ENCODE measurements around the gene PLA2G2C.

The PLA2G2C gene

DNA sequence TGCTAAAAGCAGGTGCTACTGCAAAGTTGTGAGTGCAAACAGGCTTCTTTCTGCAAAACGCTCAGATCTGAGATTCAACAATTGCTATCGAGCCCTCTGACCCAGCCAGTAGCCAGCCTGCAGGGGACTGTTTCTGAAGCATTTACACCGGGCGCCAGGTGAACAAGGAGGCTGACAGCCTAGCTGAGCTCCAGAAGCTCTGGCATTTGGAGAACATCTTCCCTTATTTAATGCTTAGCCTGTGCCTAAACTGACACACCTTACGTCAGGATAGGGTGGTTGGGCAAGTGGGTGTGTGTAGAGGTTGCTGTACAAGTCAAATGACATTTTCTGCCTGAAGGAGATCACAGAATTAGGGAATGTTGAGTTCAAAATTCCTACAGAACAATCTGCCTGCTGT lies 15.8 kb upstream of the PLA2G2C start:
- DNase-seq = no peak

DNA sequence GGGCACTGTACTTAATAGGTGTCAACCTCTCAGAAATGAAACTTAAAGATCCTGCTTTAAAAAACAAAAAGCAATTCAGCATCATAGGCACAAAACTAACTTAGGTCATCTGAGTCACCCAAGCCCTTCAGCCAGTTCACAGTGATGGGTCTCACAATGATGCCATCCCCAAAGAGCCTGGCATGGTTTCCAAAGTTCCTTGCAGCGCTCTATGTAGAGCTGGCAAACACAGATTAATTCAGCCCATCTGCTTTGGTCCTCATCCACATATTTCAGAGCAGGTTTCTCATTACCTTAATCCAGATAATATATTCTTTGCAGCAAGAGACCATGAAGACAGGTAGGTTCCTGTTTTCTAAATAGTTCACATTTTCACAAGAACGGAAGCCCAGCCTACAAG lies 14.6 kb upstream of the PLA2G2C start:
- DNase-seq = no peak

DNA sequence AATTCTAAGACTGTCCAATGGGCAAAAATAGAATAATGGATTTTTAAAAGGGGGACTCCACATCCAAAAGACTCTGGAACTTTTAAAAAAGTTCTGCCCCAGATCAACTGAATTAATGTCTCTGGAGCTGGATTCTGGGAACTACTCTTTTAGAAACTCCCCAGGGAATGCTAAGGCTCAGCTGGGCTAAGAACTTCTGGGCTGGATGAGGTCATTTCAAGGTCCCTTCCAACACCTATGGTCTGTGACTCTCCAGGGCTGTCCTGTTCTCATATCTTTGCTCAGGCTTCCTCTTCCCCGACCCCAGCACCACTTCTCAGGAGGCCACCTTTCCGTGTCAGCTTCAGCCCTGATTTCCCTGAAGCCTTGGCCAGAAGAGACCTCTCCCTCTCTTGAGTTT lies 13.5 kb upstream of the PLA2G2C start:
- DNase-seq = no peak

DNA sequence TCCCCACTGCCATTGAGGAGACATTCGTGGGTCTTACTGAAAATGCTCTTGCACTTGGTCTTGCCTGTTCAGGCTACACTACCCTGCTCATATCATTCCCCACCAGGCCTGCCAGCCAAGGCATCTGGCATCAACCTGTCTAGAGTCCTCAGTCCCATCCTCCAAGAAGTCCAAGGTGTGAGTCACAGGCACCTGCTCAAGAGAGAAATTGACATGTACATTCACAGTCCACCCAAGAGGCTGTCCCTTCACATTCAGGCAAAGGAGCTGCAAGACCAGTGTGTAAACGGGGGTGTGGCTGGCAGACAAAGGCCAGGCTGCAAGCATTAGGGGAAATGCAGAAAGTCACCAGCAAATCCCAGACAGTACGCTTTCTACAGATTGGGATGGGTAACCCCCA lies 13.1 kb upstream of the PLA2G2C start:
- no peak for DNase-seq

DNA sequence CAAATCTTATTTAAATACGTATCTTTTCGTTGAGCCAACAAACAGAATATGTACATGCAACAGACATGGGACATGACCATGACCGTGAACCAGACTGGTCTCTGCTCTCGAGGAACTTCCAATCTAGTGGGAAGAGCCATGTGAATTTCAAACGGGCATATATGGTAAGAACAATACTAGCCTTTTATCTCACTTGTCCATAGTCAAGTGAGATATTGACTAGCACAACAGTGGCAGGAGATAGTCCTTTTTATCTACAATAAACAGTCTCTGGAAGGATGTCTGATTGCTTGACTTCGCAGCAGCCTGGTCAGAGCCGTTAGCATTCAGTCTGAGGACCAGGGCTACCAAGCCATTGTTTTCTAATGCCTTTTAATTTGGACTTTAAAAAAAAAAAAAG lies 12.6 kb upstream of the PLA2G2C start:
- DNase-seq = no peak

DNA sequence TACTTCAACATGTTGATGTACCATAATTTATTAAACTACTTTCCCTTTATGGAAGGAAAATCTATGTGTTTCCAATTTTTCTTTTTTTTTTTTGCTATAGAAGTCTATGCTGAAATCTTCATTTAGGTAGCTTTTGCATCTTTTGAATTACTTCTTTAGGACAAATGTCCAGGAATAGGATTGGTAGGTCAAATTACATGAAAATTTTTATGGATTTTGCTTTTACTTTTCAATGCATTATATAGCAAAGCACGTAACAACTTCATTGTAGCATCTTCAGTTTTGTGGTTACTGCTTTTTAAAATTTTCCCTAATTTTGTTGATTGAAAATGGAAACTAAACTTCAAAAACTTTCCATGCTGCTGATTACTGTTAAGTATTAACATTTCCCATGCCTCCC lies 12.0 kb upstream of the PLA2G2C start:
- DNase-seq = no peak

DNA sequence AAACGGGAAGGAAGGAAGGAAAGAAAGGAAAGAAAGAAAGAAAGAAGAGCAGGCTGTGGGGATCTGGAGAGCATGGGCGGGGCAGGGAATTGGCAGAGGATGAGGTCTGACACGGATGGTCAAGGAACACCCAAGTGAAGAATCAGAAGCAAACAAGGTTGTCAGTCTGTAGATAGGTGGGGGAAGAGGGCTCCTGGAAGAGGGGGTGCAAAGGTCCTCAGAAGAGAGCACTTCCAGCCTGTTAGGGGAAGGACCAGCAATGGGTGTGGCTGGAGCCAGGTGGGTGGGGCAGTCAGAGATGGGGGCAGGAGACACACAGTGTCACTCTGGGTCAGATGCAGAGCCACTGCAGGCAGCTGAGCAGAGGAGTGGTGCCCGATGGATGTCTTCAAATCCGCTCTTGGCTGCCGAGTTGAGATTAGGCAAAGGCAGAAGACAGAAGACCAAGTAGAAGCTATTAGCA lies 11.0 kb upstream of the PLA2G2C start:
- DNase-seq = no peak

DNA sequence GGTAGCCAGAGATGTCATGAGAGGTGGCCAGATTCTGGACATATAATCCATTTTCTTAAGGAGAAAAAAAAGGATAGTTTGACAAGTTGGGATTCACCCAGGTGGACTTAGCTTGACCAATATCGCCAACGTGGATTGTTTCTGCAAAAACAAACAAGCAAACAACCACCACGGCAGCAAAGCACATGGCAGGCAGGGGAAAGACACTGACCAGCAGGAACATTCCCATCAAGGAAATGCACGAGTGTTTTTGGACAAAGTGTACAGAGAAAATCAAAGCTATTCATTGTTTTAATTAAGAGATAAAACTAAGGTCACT lies 9.1 kb upstream of the PLA2G2C start:
- no peak for DNase-seq

DNA sequence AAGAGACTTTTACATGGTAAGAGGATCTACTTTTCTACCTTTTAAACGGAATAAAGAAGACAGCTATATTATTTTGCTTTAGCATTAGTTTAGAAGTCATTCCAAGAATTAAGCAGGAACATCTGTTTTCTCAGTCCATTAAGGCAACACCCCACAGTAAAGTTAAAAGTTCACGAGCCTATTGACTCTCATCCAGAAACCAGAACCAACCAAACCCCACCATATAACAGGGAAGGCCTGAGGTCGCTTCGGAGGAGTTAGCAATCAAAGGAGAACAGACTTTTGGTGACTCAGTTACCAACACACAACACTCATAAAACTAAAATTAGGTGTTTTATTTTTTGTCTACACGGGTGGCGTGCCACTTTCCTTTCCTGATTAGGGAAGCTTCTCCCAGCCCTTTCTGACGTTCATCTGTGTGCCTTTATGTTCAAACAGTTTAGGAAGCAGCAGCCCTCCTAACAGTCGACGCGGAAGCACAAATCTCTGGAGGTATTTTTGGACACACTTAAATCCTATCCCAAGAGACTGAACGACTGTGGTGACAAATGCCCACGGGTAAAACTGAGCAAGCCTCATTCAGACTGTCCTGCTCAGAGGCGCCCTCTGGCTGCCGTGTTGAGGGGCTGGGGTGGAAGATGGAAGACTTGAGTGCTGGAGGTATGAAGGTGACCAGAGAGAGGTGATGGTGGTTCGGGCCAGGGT lies 8.6 kb upstream of the PLA2G2C start:
- peak; percentile 63 to 69 for DNase-seq

DNA sequence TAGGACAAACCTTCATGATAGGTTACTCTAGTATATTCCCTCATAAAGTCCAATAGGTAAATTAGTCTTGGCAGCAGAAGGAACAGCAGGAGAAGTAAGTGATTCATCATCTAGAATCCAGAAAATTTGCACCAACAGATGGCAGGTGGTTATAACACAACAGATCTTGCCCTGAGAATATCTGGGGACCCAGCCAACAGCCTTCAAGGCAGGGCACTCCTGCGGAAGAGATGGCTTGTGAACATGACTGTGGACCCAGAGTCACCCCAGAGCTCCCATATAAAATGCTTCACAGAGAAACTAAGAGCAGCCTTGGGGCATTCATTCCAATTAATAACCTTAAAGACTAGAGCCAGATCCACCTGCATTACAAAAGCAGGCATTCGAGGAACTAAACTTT lies 7.9 kb upstream of the PLA2G2C start:
- DNase-seq = no peak

DNA sequence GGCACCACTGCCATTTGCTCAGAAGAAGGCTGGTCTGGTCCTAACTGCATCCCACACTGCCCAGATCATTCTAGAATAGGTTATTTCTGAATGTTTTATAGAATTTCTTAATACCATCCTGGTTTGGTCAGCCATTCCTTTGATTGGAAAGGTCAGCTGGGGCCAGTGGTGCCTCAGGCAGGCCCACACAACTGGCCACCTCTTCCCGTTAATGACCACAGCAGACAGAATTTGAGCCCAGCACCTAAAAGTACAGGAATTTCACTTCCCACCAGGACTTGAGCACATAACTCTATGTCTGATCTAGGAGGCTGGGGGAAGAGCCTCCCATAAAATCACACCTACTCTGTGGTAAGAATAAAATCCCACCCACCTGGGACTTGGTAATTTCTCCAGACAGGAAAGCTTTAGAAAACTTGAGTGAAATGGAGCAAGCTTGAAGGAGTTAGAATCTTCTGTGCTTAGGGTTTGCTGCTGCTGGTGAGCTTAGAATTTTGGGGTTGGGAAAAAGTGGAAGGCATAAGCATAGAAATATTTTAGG lies 6.6 kb upstream of the PLA2G2C start:
- no peak for DNase-seq

DNA sequence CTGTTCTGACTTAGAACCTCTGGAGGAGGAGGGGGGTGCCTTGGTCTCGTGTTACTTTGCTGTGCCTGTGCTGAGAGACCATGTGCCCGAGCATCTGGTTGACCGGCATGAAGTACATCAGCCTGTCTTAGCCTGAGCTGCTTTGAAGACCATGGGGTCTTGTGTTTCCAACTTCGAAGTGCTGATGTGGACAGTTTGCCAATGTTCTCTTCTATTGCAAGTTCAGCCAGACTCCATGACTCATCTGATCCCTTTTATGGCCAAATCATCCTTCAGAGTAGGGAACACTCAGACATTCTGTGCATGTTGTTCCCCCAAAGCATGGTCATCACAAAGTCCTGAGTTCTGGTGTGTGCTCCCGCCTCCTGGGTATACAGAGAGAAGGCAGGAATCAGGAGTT lies 6.0 kb upstream of the PLA2G2C start:
- no peak for DNase-seq

DNA sequence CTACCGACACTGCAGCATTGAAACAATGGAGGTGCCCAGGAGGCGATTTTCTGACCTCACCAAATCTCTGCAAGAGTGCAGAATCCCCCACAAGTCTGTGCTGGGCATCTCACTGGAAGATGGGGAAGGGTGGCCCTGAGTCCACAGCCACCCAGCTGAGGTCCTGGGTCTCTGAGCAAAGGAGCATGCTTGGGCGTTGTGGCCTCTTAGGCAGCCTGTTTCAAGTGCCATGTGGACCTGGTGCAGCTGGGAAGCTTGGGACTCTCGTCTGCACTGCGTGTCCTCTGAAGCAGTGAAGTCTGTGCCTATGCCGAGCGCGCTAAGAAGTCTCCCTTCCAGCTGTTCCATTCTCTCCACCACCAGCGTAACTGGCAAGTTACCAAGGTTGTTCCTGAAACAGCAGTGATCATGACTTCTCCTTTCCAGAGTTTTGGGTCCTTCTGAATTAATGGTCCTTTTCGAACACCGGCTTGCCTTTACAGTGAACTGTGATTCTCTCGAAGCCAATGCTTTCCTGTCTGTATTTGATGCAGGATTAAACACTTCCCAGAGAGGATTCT lies 5.0 kb upstream of the PLA2G2C start:
- no peak for DNase-seq

DNA sequence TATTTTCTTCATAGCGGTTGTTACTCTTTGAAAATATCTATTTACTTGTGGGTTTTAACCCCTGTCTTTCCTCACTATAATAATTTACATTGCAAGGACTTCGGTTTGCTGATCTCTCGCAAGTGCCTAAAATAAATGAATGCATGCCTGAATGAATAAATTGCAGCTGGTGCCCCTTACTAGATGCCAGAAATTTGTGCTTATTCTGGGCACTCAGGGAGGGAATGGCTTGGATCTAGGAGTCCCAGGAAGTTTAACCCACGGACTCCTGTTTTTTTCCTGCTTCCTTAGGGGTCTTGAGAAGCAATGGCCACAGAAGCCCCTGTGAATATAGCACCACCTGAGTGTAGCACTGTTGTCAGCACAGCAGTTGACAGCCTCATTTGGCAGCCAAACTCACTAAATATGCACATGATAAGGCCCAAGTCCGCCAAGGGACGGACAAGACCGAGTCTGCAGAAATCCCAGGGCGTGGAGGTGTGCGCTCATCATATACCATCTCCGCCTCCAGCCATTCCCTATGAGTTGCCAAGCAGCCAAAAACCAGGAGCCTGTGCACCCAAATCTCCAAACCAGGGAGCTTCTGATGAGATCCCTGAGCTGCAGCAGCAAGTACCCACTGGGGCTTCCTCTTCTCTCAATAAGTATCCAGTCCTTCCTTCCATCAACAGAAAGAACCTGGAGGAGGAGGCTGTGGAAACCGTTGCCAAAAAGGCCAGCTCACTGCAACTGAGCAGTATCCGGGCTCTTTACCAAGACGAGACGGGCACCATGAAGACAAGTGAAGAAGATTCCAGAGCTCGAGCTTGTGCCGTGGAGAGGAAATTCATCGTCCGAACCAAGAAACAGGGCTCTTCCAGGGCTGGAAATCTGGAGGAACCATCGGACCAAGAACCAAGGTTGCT lies 4.2 kb upstream of the PLA2G2C start:
- DNase-seq = no peak

DNA sequence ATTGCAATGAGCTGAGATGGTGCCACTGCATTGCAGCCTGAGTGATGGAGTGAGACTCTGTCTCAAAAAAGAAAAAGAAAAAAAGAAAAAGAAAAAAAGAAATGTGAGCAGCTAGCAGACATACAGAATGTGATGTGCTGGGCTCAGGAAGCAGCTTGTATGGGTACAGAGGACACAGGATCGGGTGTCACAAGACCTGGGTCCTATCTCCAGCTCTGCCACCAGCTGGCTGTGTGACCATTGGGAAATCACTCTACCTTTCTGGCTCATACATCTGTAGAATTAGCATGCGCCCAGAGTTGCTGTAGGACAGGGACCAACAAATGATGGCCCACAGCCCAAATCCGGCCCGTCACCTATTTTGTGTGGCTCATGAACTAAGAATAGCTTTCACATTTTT lies 3.3 kb upstream of the PLA2G2C start:
- DNase-seq = no peak

DNA sequence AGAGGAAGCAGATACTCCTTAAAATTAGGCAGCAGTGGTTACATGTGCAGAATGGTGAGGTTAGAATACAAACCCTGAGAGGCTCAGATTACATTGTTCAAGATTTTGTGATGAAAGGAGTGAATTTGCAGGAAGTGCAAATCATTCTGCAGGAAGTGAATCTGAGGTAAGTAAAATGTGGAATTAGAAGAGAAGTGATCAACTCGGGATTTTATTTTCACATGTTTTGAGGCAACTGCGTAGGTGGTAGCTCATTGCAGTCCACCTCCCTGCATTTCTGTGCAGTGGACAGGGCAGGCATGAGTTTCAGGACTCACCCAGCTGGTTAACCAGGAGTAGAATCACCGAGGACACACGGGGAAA lies 2.1 kb upstream of the PLA2G2C start:
- DNase-seq = peak; percentile 13 to 15

DNA sequence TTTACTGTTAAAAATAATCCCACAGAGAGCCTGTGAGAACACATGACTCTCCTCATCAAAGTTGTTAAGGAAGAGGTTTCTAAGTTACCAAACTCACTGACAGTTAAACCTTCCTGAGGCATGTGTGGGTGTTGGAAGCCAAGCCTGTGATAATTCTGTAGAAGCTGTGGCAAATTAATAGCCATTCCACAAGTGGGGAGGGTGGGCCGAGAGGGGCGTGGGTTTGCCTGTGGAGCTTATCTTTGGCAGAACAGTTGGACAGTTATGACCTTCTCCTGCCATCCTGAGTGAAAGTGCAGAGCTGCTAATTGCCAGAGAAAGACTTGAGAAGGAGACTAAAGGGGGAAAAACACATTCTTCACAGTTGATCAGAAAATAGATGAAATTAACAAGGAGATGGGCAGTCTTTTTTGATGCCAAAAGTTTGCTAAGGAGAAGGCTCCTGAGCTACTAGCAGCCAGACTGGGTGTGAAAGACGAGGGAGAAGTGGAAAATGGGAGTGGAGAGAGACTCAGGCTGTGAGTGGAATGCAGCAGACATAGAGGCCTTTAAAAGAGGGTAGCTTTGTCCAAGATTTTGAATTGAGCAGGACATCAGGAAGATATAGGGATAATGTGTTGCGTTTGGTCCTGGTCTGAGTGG lies 1.6 kb upstream of the PLA2G2C start:
- DNase-seq = no peak

DNA sequence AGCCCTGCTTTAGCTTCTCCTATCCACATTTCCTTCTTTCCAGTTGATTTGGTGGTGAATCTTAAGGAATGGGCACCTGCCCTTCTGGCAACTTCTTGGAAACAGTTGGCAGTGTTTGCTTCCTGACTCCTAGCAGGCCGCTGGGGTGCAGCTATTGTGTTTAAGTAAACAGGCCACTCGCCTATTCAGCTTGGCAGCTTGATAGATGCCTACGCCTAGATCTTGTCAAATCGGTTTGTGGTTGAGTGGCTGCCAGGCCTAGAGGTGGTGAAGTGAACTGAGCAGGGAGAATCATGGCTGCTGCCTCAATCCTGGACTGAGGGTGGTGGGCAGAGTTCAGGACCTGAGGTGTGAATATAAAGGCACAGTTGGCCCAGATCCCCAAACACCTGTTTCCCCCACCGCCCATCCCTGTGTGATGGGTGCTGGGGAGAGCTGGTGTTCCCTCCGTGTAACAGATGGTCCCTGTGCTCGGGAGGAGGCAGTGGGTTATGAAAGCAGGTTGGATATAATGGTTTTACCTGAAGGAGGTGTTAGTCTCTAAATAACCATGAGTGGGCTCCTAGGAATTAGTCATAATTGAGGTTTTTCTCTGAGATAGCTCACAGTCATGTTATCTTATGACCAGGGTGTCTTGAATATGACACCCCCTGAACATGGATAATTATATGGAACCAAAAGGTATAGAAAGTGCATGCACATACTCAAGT lies 940 bp upstream of the PLA2G2C start:
- no peak for DNase-seq

DNA sequence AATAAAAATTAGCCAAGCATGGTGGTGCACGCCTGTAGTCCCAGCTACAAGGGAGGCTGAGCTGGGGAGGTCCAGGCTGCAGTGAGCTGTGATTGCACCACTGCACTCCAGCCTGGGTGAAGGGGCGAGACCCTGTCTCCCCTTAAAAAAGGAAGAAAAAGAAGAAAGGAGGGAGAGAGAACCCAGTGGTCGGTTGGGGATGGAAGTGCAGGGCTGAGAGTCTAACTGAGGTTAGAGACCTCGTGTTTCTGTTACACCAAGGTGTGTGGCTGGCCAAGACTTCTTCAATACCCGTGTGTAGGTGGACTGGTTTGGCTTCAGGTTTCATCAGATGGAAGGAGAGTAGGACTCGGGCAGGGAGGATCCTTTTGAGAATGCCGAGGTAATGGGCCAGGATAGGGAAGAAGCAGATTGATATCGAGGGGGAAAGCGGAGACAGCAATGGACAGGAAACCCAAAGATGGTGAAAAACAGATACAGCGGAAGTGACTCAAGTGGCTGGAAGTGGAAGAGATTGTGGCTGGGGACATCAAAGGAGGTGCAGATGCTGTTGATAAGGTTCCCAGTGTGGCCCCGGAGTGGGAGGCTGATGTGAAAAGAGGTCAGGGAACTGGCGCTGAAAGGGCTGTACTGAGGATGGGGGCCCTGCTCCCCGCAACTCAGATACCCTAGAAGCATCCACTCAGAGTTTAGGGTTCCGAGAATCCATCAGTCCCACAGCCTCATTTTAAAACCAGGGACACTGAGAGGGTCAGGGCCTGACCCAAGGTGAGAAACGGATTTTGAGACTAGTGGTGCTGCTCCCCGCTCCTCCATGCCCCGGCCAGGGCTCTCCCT lies 1.1 kb downstream of the PLA2G2C start:
- no peak for DNase-seq

DNA sequence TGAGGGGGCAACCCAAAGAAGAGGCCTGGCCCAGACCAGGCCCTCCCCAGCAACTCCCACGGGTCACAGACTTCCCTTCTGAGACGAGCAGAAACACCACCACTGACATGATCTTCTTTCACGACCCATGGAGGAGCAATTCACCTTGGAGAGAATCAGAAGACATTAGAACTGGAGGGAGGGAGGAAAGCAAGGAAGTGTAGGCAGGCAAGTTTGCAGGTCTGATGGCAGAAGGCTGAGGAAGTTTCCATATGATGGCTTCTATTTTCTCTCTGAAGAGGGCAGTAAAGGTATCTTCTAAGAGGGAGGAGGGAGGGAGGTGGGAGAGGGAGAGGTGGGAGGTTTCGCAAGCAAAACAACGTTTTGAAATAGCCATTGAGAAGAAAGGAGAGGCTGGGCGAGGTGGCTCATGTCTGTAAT lies 1.8 kb downstream of the PLA2G2C start:
- no peak for DNase-seq

DNA sequence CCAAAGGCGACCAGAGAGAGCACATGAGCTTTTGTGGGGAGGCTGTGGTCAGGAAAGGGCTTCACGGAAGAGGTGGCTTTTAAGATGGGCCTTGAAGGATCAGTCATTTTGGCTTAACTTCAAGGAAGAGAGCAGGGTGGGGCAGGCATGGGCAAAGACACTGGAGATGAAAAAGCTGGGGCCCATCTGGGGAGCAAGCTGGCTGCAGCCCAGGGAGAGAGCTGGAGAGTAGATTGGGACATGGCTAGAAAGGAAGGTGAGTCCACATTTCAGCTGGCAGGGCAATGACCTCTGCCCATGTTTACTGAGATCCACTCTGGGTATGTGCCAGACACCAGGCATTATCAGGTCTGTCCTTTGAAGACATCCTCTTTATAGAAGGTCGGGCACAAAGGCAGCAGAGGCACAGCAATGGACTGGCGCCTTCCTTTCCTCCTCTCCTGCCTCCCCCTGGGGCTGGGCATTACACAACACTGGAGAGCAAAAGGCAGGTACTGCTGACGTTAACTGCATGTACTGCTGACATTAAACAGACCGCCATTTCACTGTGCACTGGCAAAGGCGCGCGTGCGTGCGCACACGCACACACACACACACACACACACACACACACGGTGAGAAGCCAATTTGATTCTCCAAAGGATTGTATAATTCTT lies 2.6 kb downstream of the PLA2G2C start:
- DNase-seq = no peak

Data from inflammatory macrophage (primary cell).